HEK293 (cell line): ENCODE measurements around the gene ASPSCR1.

ENCODE experiments used
- CTCF ChIA-PET: fragments of 350-600 bp; formaldehyde crosslinking; extraction: SDS; loops from one replicate; lab custom pipeline; 2021; ENCODE audit warnings: antibody characterized with exemption; lab: Yijun Ruan, JAX
- POLR2A ChIA-PET: fragments of 300-600 bp; formaldehyde crosslinking; extraction: SDS; loops from one replicate; lab custom pipeline; 2020; ENCODE audit warnings: antibody characterized with exemption, inconsistent platforms; lab: Yijun Ruan, JAX
- H3K27ac ChIP-seq: fragments of 200-500 bp; sonication (Bioruptor generic); 2 replicates; pipeline ENCODE4 v1.5.1; 2014; ENCODE audit warnings: low read depth, low read length, control low read depth, inconsistent platforms; ENCODE audit errors: extremely low read depth
- H3K36me3 ChIP-seq, 2 experiments: fragments of 200-500 bp in 1 of 2; sonication (Bioruptor generic) in 1 of 2; 1 replicate in 1 of 2; 2 replicates in 1 of 2; pipeline ENCODE4 v1.5.1; 2014 to 2017; ENCODE audit warnings: inconsistent platforms in 2 of 2, low read length in 2 of 2; ENCODE audit not compliant: control insufficient read depth in 2 of 2, insufficient read depth in 1 of 2
- H3K4me1 ChIP-seq: fragments of 200-500 bp; sonication (Bioruptor generic); 2 replicates; pipeline ENCODE4 v1.5.1; 2014; ENCODE audit warnings: mild to moderate bottlenecking, low read length, inconsistent platforms; ENCODE audit not compliant: control insufficient read depth, insufficient read depth
- H3K4me3 ChIP-seq: 2 replicates; pipeline ENCODE4 v1.5.1; 2011; ENCODE audit warnings: low read depth, mild to moderate bottlenecking, control low read depth, low read length, moderate library complexity
- H3K9me3 ChIP-seq: fragments of 200-500 bp; sonication (Bioruptor generic); 2 replicates; pipeline ENCODE4 v1.5.1; 2014; ENCODE audit warnings: low read depth, low read length, inconsistent platforms; ENCODE audit not compliant: control insufficient read depth, insufficient read depth
- AEBP2 ChIP-seq: fragments of 450-650 bp; formaldehyde crosslinking; IDR thresholded peaks from 2 replicates; pipeline ENCODE4 v1.5.1; 2016; ENCODE audit warnings: missing biosample characterization, missing genetic modification characterization, borderline replicate concordance
- BCL11B ChIP-seq: fragments of 450-650 bp; formaldehyde crosslinking; IDR thresholded peaks from 2 replicates; pipeline ENCODE4 v1.5.1; 2016; ENCODE audit warnings: low read depth, missing biosample characterization, missing genetic modification characterization
- GLI4 ChIP-seq: fragments of 450-650 bp; formaldehyde crosslinking; IDR thresholded peaks from 2 replicates; pipeline ENCODE4 v1.5.1; 2016; ENCODE audit warnings: missing biosample characterization, missing genetic modification characterization
- GLIS2 ChIP-seq: fragments of 450-650 bp; formaldehyde crosslinking; IDR thresholded peaks from 2 replicates; pipeline ENCODE4 v1.5.1; 2016; ENCODE audit warnings: missing biosample characterization, missing genetic modification characterization
- HOXC10 ChIP-seq: sonication (generic); formaldehyde crosslinking; IDR thresholded peaks from 2 replicates; pipeline ENCODE4 v1.8.1; 2023; ENCODE audit warnings: mild to moderate bottlenecking, missing genetic modification reagents
- INSM2 ChIP-seq: fragments of 450-650 bp; formaldehyde crosslinking; IDR thresholded peaks from 2 replicates; pipeline ENCODE4 v1.5.1; 2016; ENCODE audit warnings: missing biosample characterization, missing genetic modification characterization
- PRDM6 ChIP-seq: fragments of 450-650 bp; formaldehyde crosslinking; IDR thresholded peaks from 2 replicates; pipeline ENCODE4 v1.5.1; 2017; ENCODE audit warnings: missing biosample characterization, missing genetic modification characterization
- SCRT2 ChIP-seq: fragments of 450-650 bp; formaldehyde crosslinking; IDR thresholded peaks from 2 replicates; pipeline ENCODE4 v1.5.1; 2016; ENCODE audit warnings: missing biosample characterization, missing genetic modification characterization
- TRIM28 ChIP-seq: IDR thresholded peaks from 2 replicates; pipeline ENCODE4 v1.6.1; 2011; ENCODE audit warnings: low read length, control low read depth, borderline replicate concordance
- ZFP3 ChIP-seq: fragments of 450-650 bp; formaldehyde crosslinking; IDR thresholded peaks from 2 replicates; pipeline ENCODE4 v1.5.1; 2016; ENCODE audit warnings: low read depth, missing biosample characterization, missing genetic modification characterization
- ZNF19 ChIP-seq: fragments of 450-650 bp; formaldehyde crosslinking; IDR thresholded peaks from 2 replicates; pipeline ENCODE4; 2016; ENCODE audit warnings: missing biosample characterization, missing genetic modification characterization, low read depth
- ZNF335 ChIP-seq: fragments of 450-650 bp; formaldehyde crosslinking; conservative IDR thresholded peaks from 2 replicates; pipeline ENCODE4 v1.5.1; 2016; ENCODE audit warnings: missing biosample characterization, missing genetic modification characterization
- ZNF350 ChIP-seq: fragments of 450-650 bp; formaldehyde crosslinking; IDR thresholded peaks from 2 replicates; pipeline ENCODE4 v1.5.0; 2017; ENCODE audit warnings: missing biosample characterization, mild to moderate bottlenecking, missing genetic modification characterization
- ZNF473 ChIP-seq: fragments of 450-650 bp; formaldehyde crosslinking; IDR thresholded peaks from 2 replicates; pipeline ENCODE4 v1.5.1; 2017; ENCODE audit warnings: missing biosample characterization, missing genetic modification characterization
- ZNF513 ChIP-seq: fragments of 450-650 bp; IDR thresholded peaks from 2 replicates; pipeline ENCODE4 v1.5.1; 2018; ENCODE audit warnings: missing biosample characterization, missing genetic modification characterization
- ZNF514 ChIP-seq: fragments of 450-650 bp; formaldehyde crosslinking; IDR thresholded peaks from 2 replicates; pipeline ENCODE4 v1.5.1; 2016; ENCODE audit warnings: missing biosample characterization, missing genetic modification characterization
- ZNF530 ChIP-seq: fragments of 450-650 bp; formaldehyde crosslinking; IDR thresholded peaks from 2 replicates; pipeline ENCODE4 v1.5.1; 2016; ENCODE audit warnings: low read depth, missing biosample characterization, missing genetic modification characterization
- ZNF561 ChIP-seq: fragments of 450-650 bp; IDR thresholded peaks from 2 replicates; pipeline ENCODE4 v1.5.1; 2018; ENCODE audit warnings: missing biosample characterization, missing genetic modification characterization, borderline replicate concordance
- ZNF658 ChIP-seq: fragments of 450-650 bp; formaldehyde crosslinking; IDR thresholded peaks from 2 replicates; pipeline ENCODE4; 2016; ENCODE audit warnings: missing biosample characterization, missing genetic modification characterization
- ZNF776 ChIP-seq: fragments of 450-650 bp; formaldehyde crosslinking; IDR thresholded peaks from 2 replicates; pipeline ENCODE4 v1.5.0; 2017; ENCODE audit warnings: missing biosample characterization, missing genetic modification characterization, borderline replicate concordance
- ZNF791 ChIP-seq: fragments of 450-650 bp; formaldehyde crosslinking; IDR thresholded peaks from 2 replicates; pipeline ENCODE4 v1.5.1; 2016; ENCODE audit warnings: missing biosample characterization, missing genetic modification characterization
- ZNF843 ChIP-seq: fragments of 450-650 bp; formaldehyde crosslinking; IDR thresholded peaks from 2 replicates; pipeline ENCODE4 v1.5.1; 2016; ENCODE audit warnings: missing biosample characterization, missing genetic modification characterization
- TF ChIP-seq, protein P1 (sequence below): fragments of 450-650 bp; formaldehyde crosslinking; IDR thresholded peaks from 2 replicates; pipeline ENCODE4 v1.5.1; 2016; ENCODE audit warnings: missing biosample characterization, missing genetic modification characterization

The ASPSCR1 gene

DNA sequence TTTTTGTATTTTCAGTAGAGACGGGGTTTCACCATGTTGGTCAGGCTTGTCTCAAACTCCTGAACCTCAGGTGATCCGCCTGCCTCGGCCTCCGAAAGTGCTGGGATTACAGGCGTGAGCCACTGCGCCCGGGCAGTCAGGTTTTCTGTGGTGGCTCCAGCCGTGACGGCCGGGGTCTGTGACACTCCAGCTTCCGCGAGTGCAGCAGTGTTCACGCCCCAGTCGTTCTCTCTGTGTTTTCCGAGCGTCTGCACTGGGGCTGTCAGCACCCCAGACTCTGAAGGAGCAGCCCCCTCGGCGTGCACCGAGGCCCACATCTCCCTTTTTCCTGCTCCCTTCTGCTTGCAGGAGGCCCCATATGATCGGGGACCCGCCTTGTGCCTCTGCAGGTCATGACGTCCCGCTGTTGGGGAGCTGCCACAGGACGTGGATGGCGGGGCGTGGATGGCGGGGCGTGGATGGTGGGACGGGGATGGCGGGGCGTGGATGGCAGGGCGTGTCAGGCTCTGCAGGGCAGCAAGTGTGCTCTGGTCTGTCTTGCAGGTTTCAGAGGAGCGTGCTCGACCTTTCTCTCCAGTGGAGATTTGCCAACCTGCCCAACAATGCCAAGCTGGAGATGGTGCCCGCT lies 5.7 kb downstream of the ASPSCR1 start:
- peaks cover 9 to 54% of the 10 kb centered on the region in 2 experiments; a peak in 2 of 3 replicates for H3K36me3 ChIP-seq
- no peak overlapping the region for H3K4me3 ChIP-seq
- no peak overlapping the region for H3K27ac ChIP-seq
- H3K4me1 ChIP-seq: peaks cover 5% of the 10 kb centered on the region
- TF ChIP-seq ZNF791 (tag by site-specific recombination) (no peak), SCRT2 (tag by site-specific recombination) (no peak), ZNF335 (no peak), ZNF513 (tag by site-specific recombination) (no peak), TRIM28 (no peak), ZNF530 (no peak), PRDM6 (tag by site-specific recombination) (no peak), ZNF843 (no peak), ZNF776 (no peak)
- TF ChIP-seq, protein P1, sequence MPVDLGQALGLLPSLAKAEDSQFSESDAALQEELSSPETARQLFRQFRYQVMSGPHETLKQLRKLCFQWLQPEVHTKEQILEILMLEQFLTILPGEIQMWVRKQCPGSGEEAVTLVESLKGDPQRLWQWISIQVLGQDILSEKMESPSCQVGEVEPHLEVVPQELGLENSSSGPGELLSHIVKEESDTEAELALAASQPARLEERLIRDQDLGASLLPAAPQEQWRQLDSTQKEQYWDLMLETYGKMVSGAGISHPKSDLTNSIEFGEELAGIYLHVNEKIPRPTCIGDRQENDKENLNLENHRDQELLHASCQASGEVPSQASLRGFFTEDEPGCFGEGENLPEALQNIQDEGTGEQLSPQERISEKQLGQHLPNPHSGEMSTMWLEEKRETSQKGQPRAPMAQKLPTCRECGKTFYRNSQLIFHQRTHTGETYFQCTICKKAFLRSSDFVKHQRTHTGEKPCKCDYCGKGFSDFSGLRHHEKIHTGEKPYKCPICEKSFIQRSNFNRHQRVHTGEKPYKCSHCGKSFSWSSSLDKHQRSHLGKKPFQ (tag by site-specific recombination): no peak
- no peaks in the 10 kb centered on the region for H3K9me3 ChIP-seq
- CTCF ChIA-PET: interaction anchor here (0.6 to 1.6 kb wide), 3 partner anchors 20 to 37 kb away, joined by 3 to 6 read pairs (median 4); no protein-coding TSS in a partner anchor
- POLR2A ChIA-PET: interaction anchor here (0.7 kb wide), 1 partner anchor 40 kb away, joined by 3 read pairs; the partner anchor contains the start of genes CENPX and LRRC45

GRCh38 chr17:81983639-81984373 lies 6.4 kb downstream of the ASPSCR1 start:
- Histone ChIP-seq H3K27ac (no peak overlapping the region), H3K9me3 (no peaks in the 10 kb centered on the region), H3K4me3 (no peak overlapping the region), H3K36me3 (peaks cover 9 to 54% of the 10 kb centered on the region in 2 experiments; a peak in 2 of 3 replicates), H3K4me1 (peaks cover 5% of the 10 kb centered on the region)
- POLR2A ChIA-PET: interaction anchor here (0.6 to 1.2 kb wide), 4 partner anchors 13 to 39 kb away, joined by 3 to 8 read pairs (median 4); partner anchors contain the start of genes CENPX, LRRC45 and NOTUM
- CTCF ChIA-PET: interaction anchor here (0.6 to 1.6 kb wide), 3 partner anchors 20 to 24 kb away, joined by 3 to 6 read pairs (median 3); no protein-coding TSS in a partner anchor
- TF ChIP-seq ZNF658 (no peak), ZNF561 (tag by site-specific recombination) (no peak), ZNF350 (no peak), ZNF514 (tag by site-specific recombination) (no peak), ZFP3 (tag by site-specific recombination) (no peak), ZNF19 (tag by site-specific recombination) (no peak), INSM2 (tag by site-specific recombination) (no peak), ZNF473 (tag by site-specific recombination) (no peak), AEBP2 (tag by site-specific recombination) (no peak), HOXC10 (CRISPR knock-in tag) (no peak), GLIS2 (tag by site-specific recombination) (no peak), BCL11B (no peak), GLI4 (no peak)
- TF ChIP-seq, protein P1 (tag by site-specific recombination): no peak
